MCF 10A (cell line): Measurements from ENCODE around the gene PRELID1. TPM values are rescaled to one million over a fixed set of nuclear protein-coding genes. Genes with fewer than 3 reads are reported as not detected.

ENCODE experiments used
- BruUV-seq: library from RNA; stranded (reverse); fragments of 400-500 nt; replicated peaks from 2 replicates; lab custom pipeline; 2021; lab: Mats Ljungman, UMichigan
- CTCF ChIA-PET: fragments of 300-600 bp; sonication (Branson Sonifier 250); formaldehyde crosslinking; extraction: SDS; loops from one replicate; lab custom pipeline; 2021; ENCODE audit warnings: antibody characterized with exemption, inconsistent platforms; lab: Yijun Ruan, JAX
- POLR2A ChIA-PET: fragments of 300-600, 350-650 bp; sonication (Branson Sonifier 250); formaldehyde crosslinking; extraction: SDS; loops from one replicate; lab custom pipeline; 2020; ENCODE audit warnings: antibody characterized with exemption, inconsistent platforms; lab: Yijun Ruan, JAX
- DNase-seq: peaks from one replicate; pipeline ENCODE4 v3.0.0-alpha.2; 2018; ENCODE audit not compliant: unreplicated experiment
- H3K27ac Mint-ChIP-seq: one replicate; pipeline ENCODE4 v1.8.0; 2022; ENCODE audit warnings: mild to moderate bottlenecking, low read depth, mixed read lengths; ENCODE audit not compliant: unreplicated experiment
- H3K27me3 Mint-ChIP-seq: one replicate; pipeline ENCODE4 v1.8.0; 2022; ENCODE audit warnings: mixed read lengths; ENCODE audit not compliant: insufficient read depth, unreplicated experiment
- H3K36me3 Mint-ChIP-seq: one replicate; pipeline ENCODE4 v1.8.0; 2022; ENCODE audit warnings: mild to moderate bottlenecking, moderate library complexity, mixed read lengths; ENCODE audit not compliant: insufficient read depth, unreplicated experiment
- H3K4me1 Mint-ChIP-seq: one replicate; pipeline ENCODE4 v1.8.0; 2022; ENCODE audit warnings: mixed read lengths; ENCODE audit not compliant: insufficient read depth, unreplicated experiment
- H3K4me3 Mint-ChIP-seq: one replicate; pipeline ENCODE4 v1.8.0; 2022; ENCODE audit warnings: mild to moderate bottlenecking, moderate library complexity, mixed read lengths; ENCODE audit not compliant: unreplicated experiment
- H3K9me3 Mint-ChIP-seq: one replicate; pipeline ENCODE4 v1.8.0; 2022; ENCODE audit warnings: mixed read lengths; ENCODE audit not compliant: unreplicated experiment
- intact Hi-C: fragments of 100-400 bp; cut with micrococcal nuclease; formaldehyde crosslinking; loops from 2 replicates; pipeline ENCODE4 v1.14.1; 2022
- total RNA-seq: library from RNA; stranded (reverse); gene quantifications from 2 replicates; pipeline ENCODE4 v1.2.3, GENCODE V29; 2022
- TF ChIP-seq, protein P1 (sequence below): fragments of 200-600 bp; IDR thresholded peaks from one replicate; pipeline ENCODE4 v1.8.0; 2022; ENCODE audit warnings: antibody characterized with exemption, mild to moderate bottlenecking; ENCODE audit not compliant: unreplicated experiment

PRELID1 gene
- total RNA-seq, 1 experiment from 2014 or later = 267 TPM

GRCh38 chr5:177327539-177328522 is 24.2 kb downstream of the PRELID1 start:
- DNase-seq = peak; percentile 34
- Mint-ChIP-seq H3K4me3 (no peak overlapping the region), H3K9me3 (no peaks in the 10 kb centered on the region), H3K27me3 (no peaks in the 10 kb centered on the region), H3K4me1 (peaks cover 20% of the 10 kb centered on the region), H3K36me3 (peaks cover 42% of the 10 kb centered on the region), H3K27ac (peak overlapping the region; percentile 68)
- no TSS peak for BruUV-seq
- TF ChIP-seq, protein P1, sequence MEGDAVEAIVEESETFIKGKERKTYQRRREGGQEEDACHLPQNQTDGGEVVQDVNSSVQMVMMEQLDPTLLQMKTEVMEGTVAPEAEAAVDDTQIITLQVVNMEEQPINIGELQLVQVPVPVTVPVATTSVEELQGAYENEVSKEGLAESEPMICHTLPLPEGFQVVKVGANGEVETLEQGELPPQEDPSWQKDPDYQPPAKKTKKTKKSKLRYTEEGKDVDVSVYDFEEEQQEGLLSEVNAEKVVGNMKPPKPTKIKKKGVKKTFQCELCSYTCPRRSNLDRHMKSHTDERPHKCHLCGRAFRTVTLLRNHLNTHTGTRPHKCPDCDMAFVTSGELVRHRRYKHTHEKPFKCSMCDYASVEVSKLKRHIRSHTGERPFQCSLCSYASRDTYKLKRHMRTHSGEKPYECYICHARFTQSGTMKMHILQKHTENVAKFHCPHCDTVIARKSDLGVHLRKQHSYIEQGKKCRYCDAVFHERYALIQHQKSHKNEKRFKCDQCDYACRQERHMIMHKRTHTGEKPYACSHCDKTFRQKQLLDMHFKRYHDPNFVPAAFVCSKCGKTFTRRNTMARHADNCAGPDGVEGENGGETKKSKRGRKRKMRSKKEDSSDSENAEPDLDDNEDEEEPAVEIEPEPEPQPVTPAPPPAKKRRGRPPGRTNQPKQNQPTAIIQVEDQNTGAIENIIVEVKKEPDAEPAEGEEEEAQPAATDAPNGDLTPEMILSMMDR = no peak
- ChIA-PET CTCF (interaction anchor here (0.7 to 5.4 kb wide), 5 partner anchors 10 to 63 kb away, joined by 3 to 59 read pairs (median 5); no protein-coding TSS in a partner anchor), POLR2A (interaction anchor here (0.7 to 2.8 kb wide), 3 partner anchors 19 to 44 kb away, joined by 3 to 12 read pairs (median 3); partner anchors contain the start of gene LMAN2)
- intact Hi-C loops = no loop called here

DNA sequence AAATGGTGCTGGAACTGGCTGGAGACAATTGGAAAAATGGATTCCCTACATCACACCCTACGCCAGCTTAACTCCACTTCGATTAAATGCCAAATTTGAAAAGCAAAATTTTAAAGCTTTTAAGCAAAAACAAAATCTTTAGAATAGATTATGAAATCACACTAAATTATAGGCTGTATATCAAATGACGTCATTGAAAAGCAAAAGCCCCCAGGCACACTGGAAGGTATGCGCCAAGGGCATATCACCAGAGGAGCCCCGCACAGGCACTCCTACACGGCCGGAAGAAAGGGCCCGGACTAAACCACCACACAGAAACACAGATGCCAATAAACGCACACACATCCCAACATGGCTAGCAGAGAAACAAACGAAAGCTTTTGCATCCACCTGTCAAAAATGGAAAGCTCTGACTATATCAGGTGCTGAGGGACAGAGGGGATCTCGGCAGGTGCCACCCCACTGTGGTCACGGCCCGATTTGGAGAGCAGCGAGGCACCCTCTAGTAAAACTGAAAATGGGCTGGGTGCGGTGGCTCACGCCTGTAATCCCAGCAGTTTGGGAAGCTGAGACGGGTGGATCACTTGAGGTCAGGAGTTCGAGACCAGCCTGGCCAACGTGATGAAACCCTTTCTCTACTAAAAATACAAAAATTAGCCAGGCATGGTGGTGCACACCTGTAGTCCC is 25.1 kb downstream of the PRELID1 start:
- H3K27ac Mint-ChIP-seq = no peak overlapping the region

GRCh38 chr5:177329883-177330282 is 26.3 kb downstream of the PRELID1 start:
- BruUV-seq = no TSS peak
- ChIA-PET POLR2A (interaction anchor here (0.6 to 1.4 kb wide), 4 partner anchors 10 to 201 kb away, joined by 3 to 5 read pairs (median 3); partner anchors contain the start of gene LMAN2), CTCF (interaction anchor here (5.4 kb wide), 1 partner anchor 13 kb away, joined by 59 read pairs; no protein-coding TSS in a partner anchor)
- Mint-ChIP-seq H3K4me1 (peaks cover 20% of the 10 kb centered on the region), H3K27me3 (no peaks in the 10 kb centered on the region), H3K4me3 (no peak overlapping the region), H3K27ac (no peak overlapping the region), H3K9me3 (no peaks in the 10 kb centered on the region), H3K36me3 (peaks cover 60% of the 10 kb centered on the region)
- DNase-seq = no peak
- TF ChIP-seq, protein P1 = no peak
- intact Hi-C loops = no loop called here

More for the DNA sequence above, 25.1 kb downstream of the PRELID1 start:
- CTCF ChIA-PET = interaction anchor here (0.6 to 5.4 kb wide), 6 partner anchors 9 to 247 kb away, joined by 3 to 59 read pairs (median 3); no protein-coding TSS in a partner anchor
- no TSS peak for BruUV-seq
- intact Hi-C loops = no loop called here
- Mint-ChIP-seq H3K4me1 (peaks cover 20% of the 10 kb centered on the region), H3K27me3 (no peaks in the 10 kb centered on the region), H3K9me3 (no peaks in the 10 kb centered on the region), H3K36me3 (peaks cover 50% of the 10 kb centered on the region), H3K4me3 (no peak overlapping the region)
- TF ChIP-seq, protein P1 = no peak
- DNase-seq = no peak
- POLR2A ChIA-PET = interaction anchor here (0.7 to 2.8 kb wide), 2 partner anchors 20 to 23 kb away, joined by 3 to 12 read pairs; partner anchors contain the start of gene LMAN2
